ENCODE measurements around the gene MRGPRE.
"Not testable (repeated sequence)": the region's sequence is repeated elsewhere in the genome, so short reads cannot be mapped to it uniquely, and the experiment has no call there.

The MRGPRE gene

GRCh38 chr11:3231851-3232744 is at the start of gene MRGPRE:
MRGPRE (minus strand) TSS chr11:3232417; CDS start chr11:3228799, 3,618 bp downstream.
- DNase-seq (ENCODE audit: low read depth, low spot score) = no peak

DNA sequence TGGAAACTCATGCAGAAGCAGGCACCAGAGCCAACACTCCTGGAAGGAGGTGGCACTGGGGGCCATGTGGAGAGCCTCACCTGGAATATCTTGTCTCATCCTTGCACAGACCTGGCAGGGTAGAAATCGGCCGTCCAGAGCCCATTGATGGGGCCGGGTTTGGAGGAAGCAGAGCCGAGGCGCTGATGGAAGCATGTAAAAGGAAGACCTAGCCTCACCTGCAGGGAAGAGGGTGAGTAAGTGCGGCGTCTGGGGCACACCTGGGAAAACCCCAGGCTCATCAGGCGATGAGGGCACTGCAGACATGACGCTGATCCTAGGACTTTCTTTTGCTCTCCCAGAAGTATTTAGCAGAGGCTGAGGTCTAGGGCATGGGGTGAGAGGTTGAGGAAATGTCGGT is 48.9 kb upstream of the MRGPRE start:
- not testable (repeated sequence) for DNase-seq (ENCODE audit: low read depth, low spot score)

DNA sequence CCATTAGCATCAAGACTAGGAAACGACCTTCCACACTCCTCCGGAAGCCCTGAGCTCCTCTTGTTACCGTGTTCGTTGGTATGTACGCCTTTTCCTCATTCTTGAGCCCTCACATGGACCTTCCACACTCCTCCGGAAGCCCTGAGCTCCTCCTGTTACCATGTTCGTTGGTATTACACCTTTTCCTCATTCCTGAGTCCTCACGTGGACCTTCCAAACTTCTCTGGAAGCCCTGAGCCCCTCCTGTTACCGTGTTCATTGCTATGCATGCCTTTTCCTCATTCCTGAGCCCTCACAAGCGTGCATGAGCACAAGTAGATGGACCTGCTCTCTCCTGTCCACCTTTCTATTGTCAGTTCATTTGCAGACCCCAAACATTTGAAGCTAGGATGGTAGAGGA is 48.4 kb upstream of the MRGPRE start:
- DNase-seq (ENCODE audit: low read depth, low spot score) = not testable (repeated sequence)

DNA sequence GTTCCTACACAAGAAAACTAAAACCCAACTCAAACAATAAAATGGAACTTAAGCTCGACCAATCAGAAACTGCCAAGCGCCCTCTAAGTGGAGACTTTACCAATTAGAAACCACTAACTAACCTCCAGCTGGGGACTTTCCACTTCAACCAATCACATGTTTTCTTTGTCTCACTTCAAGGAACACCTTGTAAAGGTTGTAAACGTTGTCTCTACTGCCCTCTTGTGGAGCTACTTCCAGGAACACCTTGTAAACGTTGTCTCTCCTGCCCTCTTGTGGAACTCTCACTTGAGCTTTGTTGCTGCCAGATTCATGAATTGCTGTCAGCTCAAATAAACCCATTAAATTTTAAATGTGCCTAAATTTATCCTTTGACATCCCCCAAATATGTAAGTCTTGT is 46.7 kb upstream of the MRGPRE start:
- DNase-seq (ENCODE audit: low read depth, low spot score) = not testable (repeated sequence)

GRCh38 chr11:3273629-3274028 is 41.4 kb upstream of the MRGPRE start:
- DNase-seq (ENCODE audit: low read depth, low spot score) = not testable (repeated sequence)

DNA sequence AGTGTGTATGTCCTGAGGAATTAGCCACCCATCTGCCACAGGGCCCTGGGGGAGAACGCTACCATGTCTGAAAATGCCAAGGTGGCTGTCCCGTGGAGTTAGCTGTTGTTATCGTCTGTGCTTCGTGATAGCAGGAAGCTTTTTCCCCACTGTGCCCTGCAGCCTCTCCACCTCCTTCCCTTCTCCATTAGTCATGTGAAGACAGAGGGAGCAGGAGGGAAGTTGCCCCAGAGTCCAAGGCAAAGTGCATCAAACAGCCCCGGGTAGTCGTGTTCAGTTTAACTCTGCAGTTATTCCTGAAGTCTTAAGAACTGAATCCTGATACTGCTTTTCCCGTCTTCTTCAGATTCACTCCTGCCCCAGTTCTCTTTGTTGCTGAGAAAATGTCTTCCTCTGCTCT is 30.3 kb upstream of the MRGPRE start:
- DNase-seq (ENCODE audit: low read depth, low spot score) = not testable (repeated sequence)

GRCh38 chr11:3261831-3262230 is 29.6 kb upstream of the MRGPRE start:
- not testable (repeated sequence) for DNase-seq (ENCODE audit: low read depth, low spot score)

- DNase-seq (ENCODE audit: low read depth, low spot score) = not testable (repeated sequence)
Observed at GRCh38 chr11:3257509-3257908, 25.3 kb upstream of the MRGPRE start.

DNA sequence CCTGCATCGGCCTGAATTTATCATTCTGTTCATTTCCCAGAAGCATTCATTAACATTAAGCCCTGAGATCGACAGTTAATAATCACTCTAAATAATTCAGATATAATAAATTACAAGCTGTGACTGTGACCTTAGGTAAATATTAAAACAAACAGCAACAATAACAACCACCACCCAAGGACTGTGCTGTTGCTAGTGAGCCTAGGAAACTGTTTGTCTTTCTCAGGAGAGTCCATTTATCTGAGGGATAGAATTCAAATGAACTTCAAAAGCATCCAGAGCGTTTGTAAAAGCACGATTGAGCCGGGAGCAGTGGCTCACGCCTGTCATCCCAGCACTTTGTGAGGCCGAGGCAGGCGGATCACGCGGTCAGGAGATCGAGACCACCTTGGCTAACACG is 23.0 kb upstream of the MRGPRE start:
- DNase-seq (ENCODE audit: low read depth, low spot score) = not testable (repeated sequence)

DNA sequence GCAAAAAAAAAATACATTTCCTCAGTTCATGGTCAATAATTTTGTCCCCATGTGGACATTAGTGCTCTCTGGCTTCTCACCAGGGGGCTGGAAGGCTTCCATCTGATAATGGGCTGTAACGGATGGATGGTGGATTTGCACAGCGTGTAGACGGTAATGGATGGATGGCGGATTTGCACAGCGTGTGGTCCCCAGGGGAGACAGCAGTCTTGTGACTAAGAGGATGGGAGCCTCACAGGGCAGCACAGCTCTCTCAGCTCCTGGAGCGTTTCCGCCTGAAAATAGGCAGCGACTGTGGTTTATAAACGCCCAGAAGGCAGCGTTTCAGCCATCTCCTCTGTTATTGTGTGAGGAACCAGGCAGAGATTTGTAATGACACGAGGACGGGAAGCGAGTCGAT is 22.6 kb upstream of the MRGPRE start:
- not testable (repeated sequence) for DNase-seq (ENCODE audit: low read depth, low spot score)

- no peak for DNase-seq (ENCODE audit: low read depth, low spot score)
Observed at GRCh38 chr11:3245071-3245470, 12.9 kb upstream of the MRGPRE start.

GRCh38 chr11:3243880-3244279 is 11.7 kb upstream of the MRGPRE start:
- no peak for DNase-seq (ENCODE audit: low read depth, low spot score)

DNA sequence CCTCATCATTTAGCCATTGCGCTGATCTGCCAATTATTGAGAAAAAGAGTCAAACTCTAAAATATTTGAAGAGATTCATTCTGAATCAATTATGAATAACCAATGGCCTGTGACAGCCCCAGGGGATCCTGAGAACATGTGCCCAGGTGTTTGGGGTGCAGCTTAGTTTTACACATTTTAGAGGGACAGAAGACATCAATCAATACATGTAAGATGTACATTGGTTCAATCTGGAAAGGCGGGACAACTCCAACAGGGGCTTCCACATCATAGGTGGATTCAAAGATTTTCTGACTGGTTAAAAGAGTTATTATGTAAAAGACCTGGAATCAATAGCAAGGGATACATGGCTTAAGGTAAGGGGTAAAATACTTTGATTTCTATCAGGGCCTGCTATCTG is 4.9 kb upstream of the MRGPRE start:
- no peak for DNase-seq (ENCODE audit: low read depth, low spot score)

DNA sequence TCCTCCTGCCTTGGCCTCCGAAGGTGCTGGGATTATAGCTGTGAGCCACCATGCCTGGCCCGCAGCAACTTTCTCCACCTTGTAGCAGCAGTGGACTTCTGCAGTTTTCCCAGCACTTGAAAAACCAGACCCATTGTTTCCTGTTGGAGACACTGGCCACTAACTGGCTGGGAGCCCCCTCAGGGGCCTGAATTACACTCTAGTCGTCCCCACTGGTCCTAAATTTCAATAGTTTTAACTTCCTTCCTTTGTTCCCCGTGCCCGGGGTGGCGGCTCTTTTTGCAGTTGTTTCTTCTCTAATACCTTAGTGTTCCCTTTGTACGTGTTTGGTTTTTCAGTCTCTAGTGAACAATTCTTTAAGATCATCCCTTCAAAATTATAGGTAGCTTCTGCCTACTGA is 2.6 kb upstream of the MRGPRE start:
- no peak for DNase-seq (ENCODE audit: low read depth, low spot score)

- no peak for DNase-seq (ENCODE audit: low read depth, low spot score)
Observed at GRCh38 chr11:3232956-3233355, 739 bp upstream of the MRGPRE start.

DNA sequence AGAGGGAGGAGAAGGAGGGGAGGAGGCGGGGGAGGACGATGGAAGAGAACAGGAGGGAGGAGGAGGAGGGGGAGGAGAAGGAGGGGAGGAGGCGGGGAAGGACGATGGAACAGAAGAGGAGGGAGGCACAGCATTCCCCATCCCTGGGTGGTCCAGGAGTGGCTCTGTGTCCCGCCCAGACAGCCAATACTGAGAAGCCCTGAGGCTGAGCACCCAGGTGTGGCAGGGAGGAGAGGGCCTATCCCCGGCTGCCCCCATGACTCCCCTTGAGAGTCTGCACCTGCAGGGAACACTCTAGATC is 717 bp downstream of the MRGPRE start:
- no peak for DNase-seq (ENCODE audit: low read depth, low spot score)

DNA sequence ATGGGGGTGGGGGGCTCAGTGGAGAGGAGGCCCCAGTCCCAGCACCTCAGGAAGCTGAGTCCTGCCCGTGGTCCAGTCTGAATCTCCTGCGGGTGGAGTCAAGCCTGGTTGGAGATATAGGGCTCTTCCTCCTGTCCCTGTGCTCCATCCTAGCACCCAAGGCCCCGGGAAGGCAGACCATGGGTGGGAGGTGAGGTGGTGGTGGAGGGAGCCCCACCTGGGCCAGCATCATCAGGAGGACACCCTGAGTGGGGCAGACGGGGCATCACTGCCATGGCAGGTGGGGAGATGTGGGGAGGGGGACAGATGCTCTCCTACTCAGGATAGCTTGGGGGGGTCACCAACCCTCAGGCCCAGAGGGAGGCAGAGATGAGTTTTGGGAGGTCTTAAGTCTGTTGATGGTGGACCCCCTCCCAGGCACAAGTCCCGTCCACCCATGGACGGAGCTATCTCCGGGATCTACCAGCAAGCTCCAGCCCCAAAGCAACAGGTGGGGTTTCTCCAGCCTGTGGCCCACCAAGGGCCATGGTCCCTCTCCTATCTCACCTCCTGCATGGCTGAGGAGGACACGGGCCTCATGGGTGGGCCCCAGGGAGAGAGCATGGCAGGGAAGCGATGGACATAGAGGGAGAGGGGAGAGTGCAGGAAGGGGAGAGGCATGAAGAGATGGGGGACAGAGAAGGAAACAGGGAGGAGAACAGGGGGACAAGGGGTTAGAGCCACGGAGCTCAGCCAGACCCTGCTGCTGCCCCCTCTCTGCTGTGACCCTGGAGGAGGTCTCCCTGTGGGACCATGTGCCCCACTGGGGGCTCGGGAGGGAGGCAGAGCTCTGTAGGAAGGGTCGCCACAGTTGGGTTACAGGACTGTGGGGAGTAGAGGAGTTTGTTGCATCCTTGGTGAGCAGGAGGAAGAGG is 1.3 kb downstream of the MRGPRE start:
- DNase-seq (ENCODE audit: low read depth, low spot score) = no peak

DNA sequence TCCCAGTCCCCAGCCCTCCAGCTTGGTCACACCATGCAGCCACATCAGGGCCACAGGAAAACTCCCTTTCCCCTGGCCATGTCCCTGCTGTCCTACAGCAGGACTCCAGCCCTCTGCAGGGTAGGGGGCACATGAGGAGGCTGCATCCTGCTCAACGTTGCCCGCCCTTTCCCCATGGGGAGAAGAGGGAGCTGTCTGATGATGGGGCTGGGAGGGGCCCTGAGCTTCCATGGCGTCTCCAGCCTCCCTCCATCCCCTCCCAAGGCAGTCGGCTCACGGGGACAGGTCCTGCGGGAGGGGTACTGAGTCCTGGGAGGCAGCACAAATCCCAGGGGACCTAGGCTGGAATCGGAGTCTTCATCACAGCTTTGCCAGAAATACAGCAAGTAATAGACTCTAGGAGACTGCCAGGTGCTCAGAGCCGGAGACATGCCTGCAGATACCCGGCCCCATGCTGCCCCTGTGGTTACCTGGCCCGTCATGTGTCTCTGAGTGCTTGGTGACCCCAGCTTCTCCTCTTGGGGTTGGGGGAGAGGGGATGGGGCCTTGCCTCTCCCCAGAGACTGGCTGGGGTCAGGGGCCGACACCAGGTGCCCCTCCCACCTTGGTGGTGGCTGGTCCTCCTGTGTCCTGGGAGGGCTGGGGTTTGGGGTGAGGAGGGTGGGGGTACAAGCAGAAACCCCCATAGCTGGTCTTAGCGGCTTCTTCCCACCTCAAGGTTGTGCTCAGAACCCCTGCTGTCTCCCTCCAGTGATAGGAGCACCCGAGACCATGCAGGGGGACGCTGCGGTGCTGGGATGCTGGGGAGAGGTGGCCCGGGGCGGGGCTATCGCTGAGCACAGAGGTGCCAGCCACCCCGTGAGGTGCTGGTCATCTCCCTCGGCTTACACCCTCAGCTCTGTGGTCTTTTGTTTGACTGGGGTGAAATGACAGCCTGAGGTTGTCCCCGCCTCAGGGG is 2.3 kb downstream of the MRGPRE start:
- no peak for DNase-seq (ENCODE audit: low read depth, low spot score)

DNA sequence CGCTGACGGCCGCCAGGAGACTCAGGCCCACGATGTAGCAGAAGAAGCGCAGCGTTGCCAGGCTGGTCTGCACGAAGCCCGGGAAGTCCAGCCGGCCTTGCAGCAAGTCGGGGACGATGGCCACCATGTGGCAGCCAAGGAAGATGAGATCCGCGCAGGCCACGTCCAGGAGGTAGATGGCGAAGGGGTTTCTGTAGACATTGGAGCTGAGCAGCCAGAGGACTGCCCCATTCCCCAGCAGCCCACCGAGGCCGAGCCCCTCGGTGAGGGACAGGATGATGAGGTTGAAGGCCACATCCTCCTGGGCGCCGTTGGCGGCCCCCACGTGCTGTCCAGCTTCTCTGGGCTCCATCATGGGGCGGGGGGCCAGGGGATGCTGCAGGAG is 3.8 kb downstream of the MRGPRE start:
- no peak for DNase-seq (ENCODE audit: low read depth, low spot score)

GRCh38 chr11:3227568-3228444 is 4.4 kb downstream of the MRGPRE start:
- no peak for DNase-seq (ENCODE audit: low read depth, low spot score)
